ENCODE data around the gene EGLN1.

- TF ChIP-seq DPF2 (IDR thresholded peaks at IDR 0.05) (no peak), POLR2A (IDR thresholded peaks at IDR 0.05; ENCODE audit: low read depth, low read length) (no peak), SKIL (IDR thresholded peaks at IDR 0.05; ENCODE audit: low read depth, poor library complexity, severe bottlenecking) (no peak), ATF3 (IDR thresholded peaks at IDR 0.05; ENCODE audit: borderline replicate concordance, extremely low read depth, low read depth, low read length) (no peak), CTCF (IDR thresholded peaks at IDR 0.05 in 2 of 3, conservative IDR thresholded peaks at IDR 0.05 in 1 of 3; ENCODE audit: control insufficient read depth in 2 of 3, extremely low read depth in 1 of 3, insufficient read depth in 1 of 3, low read depth in 3 of 3, low read length in 3 of 3) (no peak), SUZ12 (IDR thresholded peaks at IDR 0.05; ENCODE audit: unreplicated experiment) (no peak), MYC (IDR thresholded peaks at IDR 0.05; ENCODE audit: insufficient read depth, insufficient read length, insufficient replicate concordance, low read length, severe bottlenecking) (no peak), EZH2 (IDR thresholded peaks at IDR 0.05; ENCODE audit: borderline replicate concordance, control insufficient read depth, low read depth, low read length) (no peak), NR2C2 (IDR thresholded peaks at IDR 0.05; ENCODE audit: borderline replicate concordance, control insufficient read depth, insufficient read length, low read depth) (no peak), TCF12 (IDR thresholded peaks at IDR 0.05; ENCODE audit: low read depth, low read length) (no peak), MTA3 (IDR thresholded peaks at IDR 0.05; ENCODE audit: borderline replicate concordance, low read length) (no peak)
Observed at GRCh38 chr1:231376875-231377549, 45.1 kb downstream of the EGLN1 start.

Data from GM12878 (cell line).